Measurements from ENCODE around the gene SEPTIN3. TPM values are rescaled to one million over a fixed set of nuclear protein-coding genes. Genes with fewer than 3 reads are reported as not detected.

Gene SEPTIN3
- total RNA-seq, 2 donors from 2014 or later = not detected

- Histone ChIP-seq H3K4me3 (no peak overlapping the region), H3K9me3 (peaks cover 14% of the 10 kb centered on the region), H3K27ac (no peak overlapping the region), H3K4me1 (ENCODE audit: control insufficient read depth in 1 of 2, low read depth in 2 of 2) (no peaks in the 10 kb centered on the region), H3K36me3 (no peaks in the 10 kb centered on the region), H3K27me3 (replicated peaks; ENCODE audit: insufficient read depth) (no peaks in the 10 kb centered on the region)
- DNase-seq (ENCODE audit: low spot score) (no peak), ATAC-seq (ENCODE audit: insufficient number of reproducible peaks, low FRiP score, low read depth) (no peak)
- TF ChIP-seq CTCF (IDR thresholded peaks at IDR 0.05) = no peak
These were observed 41.5 kb downstream of the SEPTIN3 start for GRCh38 chr22:42010778-42011177.

GRCh38 chr22:42013385-42013784, 44.1 kb downstream of the SEPTIN3 start:
- DNase-seq (ENCODE audit: low spot score) (no peak), ATAC-seq (ENCODE audit: insufficient number of reproducible peaks, low FRiP score, low read depth) (no peak)
- H3K36me3 ChIP-seq = no peaks in the 10 kb centered on the region
- no peaks in the 10 kb centered on the region for H3K4me1 ChIP-seq (ENCODE audit: control insufficient read depth in 1 of 2, low read depth in 2 of 2)
- no peak overlapping the region for H3K27ac ChIP-seq
- peaks cover 14% of the 10 kb centered on the region for H3K9me3 ChIP-seq
- no peak overlapping the region for H3K4me3 ChIP-seq
- TF ChIP-seq CTCF (IDR thresholded peaks at IDR 0.05) = no peak
- no peaks in the 10 kb centered on the region for H3K27me3 ChIP-seq (replicated peaks; ENCODE audit: insufficient read depth)

- Histone ChIP-seq H3K4me1 (ENCODE audit: control insufficient read depth in 1 of 2, low read depth in 2 of 2) (no peaks in the 10 kb centered on the region), H3K27ac (no peak overlapping the region), H3K4me3 (no peak overlapping the region), H3K36me3 (no peaks in the 10 kb centered on the region), H3K27me3 (replicated peaks; ENCODE audit: insufficient read depth) (no peaks in the 10 kb centered on the region), H3K9me3 (peaks cover 3% of the 10 kb centered on the region)
- TF ChIP-seq CTCF (IDR thresholded peaks at IDR 0.05) = no peak
- DNase-seq (ENCODE audit: low spot score) (no peak), ATAC-seq (ENCODE audit: insufficient number of reproducible peaks, low FRiP score, low read depth) (no peak)
These were observed 46.9 kb downstream of the SEPTIN3 start for GRCh38 chr22:42016111-42016510.

- DNase-seq (ENCODE audit: low spot score) (no peak), ATAC-seq (ENCODE audit: insufficient number of reproducible peaks, low FRiP score, low read depth) (no peak)
- H3K4me3 ChIP-seq = no peak overlapping the region
- no peak for TF ChIP-seq CTCF (IDR thresholded peaks at IDR 0.05)
- no peaks in the 10 kb centered on the region for H3K36me3 ChIP-seq
- no peak overlapping the region for H3K27ac ChIP-seq
- no peaks in the 10 kb centered on the region for H3K27me3 ChIP-seq (replicated peaks; ENCODE audit: insufficient read depth)
- no peaks in the 10 kb centered on the region for H3K4me1 ChIP-seq (ENCODE audit: control insufficient read depth in 1 of 2, low read depth in 2 of 2)
- no peaks in the 10 kb centered on the region for H3K9me3 ChIP-seq
These were observed 49.0 kb downstream of the SEPTIN3 start for GRCh38 chr22:42018224-42018623.

Other genes with a start within 250 kb of the SEPTIN3 start
- 1 to 10 TPM; 1.6 to 5.3 TPM for gene CCDC134, start 168.8 kb upstream of the SEPTIN3 start, total RNA-seq
- gene SREBF2, start 136.3 kb upstream of the SEPTIN3 start, total RNA-seq = 10 to 100 TPM; 48.3 to 65.3 TPM
- gene SHISA8, start 54.4 kb upstream of the SEPTIN3 start, total RNA-seq = not detected
- not detected for gene TNFRSF13C, start 42.6 kb upstream of the SEPTIN3 start, total RNA-seq
- not detected for gene CENPM, start 22.3 kb upstream of the SEPTIN3 start, total RNA-seq
- gene WBP2NL, start 29.3 kb downstream of the SEPTIN3 start, total RNA-seq = 1 to 10 TPM in 1 of 2 donors, not detected in 1; 1.3 TPM
- 10 to 100 TPM; 41.7 to 52.7 TPM for gene NAGA, start 101.4 kb downstream of the SEPTIN3 start, total RNA-seq
- gene PHETA2, start 104.8 kb downstream of the SEPTIN3 start, total RNA-seq = 10 to 100 TPM; 22.1 to 23.7 TPM
- 10 to 100 TPM in 1 of 2 donors, 1 to 10 TPM in 1; 6.1 to 17.1 TPM for gene SMDT1, start 110.3 kb downstream of the SEPTIN3 start, total RNA-seq
- 10 to 100 TPM; 21.3 to 27.0 TPM for gene NDUFA6, start 121.3 kb downstream of the SEPTIN3 start, total RNA-seq
- gene CYP2D6, start 161.4 kb downstream of the SEPTIN3 start, total RNA-seq = not detected